ENCODE results near the gene CTSO. TPM values are rescaled to one million over a fixed set of nuclear protein-coding genes. Genes with fewer than 3 reads are reported as not detected.

CTSO gene
- total RNA-seq, 1 experiment from 2014 or later, result 2.9 TPM

GRCh38 chr4:155877971-155878370, 75.7 kb downstream of the CTSO start:
- Histone ChIP-seq H3K4me1 (no peaks in the 10 kb centered on the region), H3K9me3 (peaks cover 17% of the 10 kb centered on the region), H3K4me3 (ENCODE audit: low read depth, low read length) (no peak overlapping the region), H3K27me3 (replicated peaks; ENCODE audit: control insufficient read depth, insufficient read depth, low read length) (no peaks in the 10 kb centered on the region), H3K36me3 (ENCODE audit: control insufficient read depth, insufficient read depth, low read length) (no peaks in the 10 kb centered on the region)
- BruUV-seq (replicated peaks), result no TSS peak
- no peak for DNase-seq
- intact Hi-C loops (cut with micrococcal nuclease; ENCODE audit: unreplicated experiment), result no loop called here
- Mint-ChIP-seq H3K4me1 (ENCODE audit: low read depth, unreplicated experiment) (no peaks in the 10 kb centered on the region), H3K4me3 (ENCODE audit: unreplicated experiment) (no peak overlapping the region), H3K9me3 (ENCODE audit: unreplicated experiment) (peaks cover 17% of the 10 kb centered on the region), H3K27ac (ENCODE audit: unreplicated experiment) (no peak overlapping the region), H3K27me3 (ENCODE audit: insufficient read depth, unreplicated experiment) (no peaks in the 10 kb centered on the region), H3K36me3 (ENCODE audit: insufficient read depth, unreplicated experiment) (no peaks in the 10 kb centered on the region)
- ChIA-PET CTCF (no interaction called here), POLR2A (no interaction called here)
- no peak for TF ChIP-seq CTCF (IDR thresholded peaks at IDR 0.05; ENCODE audit: insufficient read depth in 1 of 2, low read depth in 1 of 2, low read length in 1 of 2, severe bottlenecking in 1 of 2, unreplicated experiment in 1 of 2)

- Histone ChIP-seq H3K9me3 (peaks cover 17% of the 10 kb centered on the region), H3K36me3 (ENCODE audit: control insufficient read depth, insufficient read depth, low read length) (no peaks in the 10 kb centered on the region), H3K4me3 (ENCODE audit: low read depth, low read length) (no peak overlapping the region), H3K27me3 (replicated peaks; ENCODE audit: control insufficient read depth, insufficient read depth, low read length) (no peaks in the 10 kb centered on the region), H3K4me1 (no peaks in the 10 kb centered on the region)
- Mint-ChIP-seq H3K4me3 (ENCODE audit: unreplicated experiment) (no peak overlapping the region), H3K4me1 (ENCODE audit: low read depth, unreplicated experiment) (no peaks in the 10 kb centered on the region), H3K27ac (ENCODE audit: unreplicated experiment) (no peak overlapping the region), H3K27me3 (ENCODE audit: insufficient read depth, unreplicated experiment) (no peaks in the 10 kb centered on the region), H3K36me3 (ENCODE audit: insufficient read depth, unreplicated experiment) (no peaks in the 10 kb centered on the region), H3K9me3 (ENCODE audit: unreplicated experiment) (peaks cover 11% of the 10 kb centered on the region)
- ChIA-PET POLR2A (no interaction called here), CTCF (no interaction called here)
- BruUV-seq (replicated peaks), result no TSS peak
- intact Hi-C loops (cut with micrococcal nuclease; ENCODE audit: unreplicated experiment), result no loop called here
- no peak for DNase-seq
- no peak for TF ChIP-seq CTCF (IDR thresholded peaks at IDR 0.05; ENCODE audit: insufficient read depth in 1 of 2, low read depth in 1 of 2, low read length in 1 of 2, severe bottlenecking in 1 of 2, unreplicated experiment in 1 of 2)
These were observed 77.8 kb downstream of the CTSO start for GRCh38 chr4:155875878-155876277.

Other genes starting within 250 kb of the CTSO start
- gene GUCY1B1, start 194.8 kb downstream of the CTSO start, total RNA-seq (2022), result not detected in 2 replicates
- gene ASIC5, start 87.6 kb downstream of the CTSO start, total RNA-seq (2022), result not detected in 2 replicates
- gene TDO2, start 50.2 kb downstream of the CTSO start, total RNA-seq (2022), result 1.6 and 4.7 TPM in 2 replicates

Measured in Caco-2 (cell line).